GM12878 (cell line): ENCODE measurements around the gene C6orf52. TPM values are rescaled to one million over a fixed set of nuclear protein-coding genes. Genes with fewer than 3 reads are reported as not detected.

ENCODE experiments used
- ATAC-seq: fragments of 200-7000 bp; cut with Tn5 transposase; 3 replicates; pipeline ENCODE4 v1.9.1; 2020; ENCODE audit warnings: mild to moderate bottlenecking, moderate library complexity
- BruUV-seq: library from RNA; stranded (reverse); fragments of 400-500 nt; replicated peaks from 2 replicates; lab custom pipeline; 2021; lab: Mats Ljungman, UMichigan
- CTCF ChIA-PET: fragments of 300-600 bp; sonication (Branson Sonifier 250); formaldehyde crosslinking; extraction: SDS; loops from one replicate; lab custom pipeline; 2021; ENCODE audit warnings: inconsistent platforms; lab: Yijun Ruan, JAX
- POLR2A ChIA-PET: fragments of 350-600 bp; formaldehyde crosslinking; extraction: SDS; loops from one replicate; lab custom pipeline; 2021; ENCODE audit warnings: inconsistent platforms; lab: Charles Lee
- RAD21 ChIA-PET: fragments of 300-600 bp; sonication (Branson Sonifier 250); formaldehyde crosslinking; loops from one replicate; lab custom pipeline; 2023; ENCODE audit warnings: antibody characterized with exemption; ENCODE audit not compliant: unreplicated experiment; lab: Charles Lee
- SMC1A ChIA-PET: fragments of 300-600 bp; sonication (Branson Sonifier 250); formaldehyde crosslinking; loops from one replicate; lab custom pipeline; 2023; ENCODE audit not compliant: unreplicated experiment, uncharacterized antibody; lab: Charles Lee
- DNase-seq: peaks from one replicate; pipeline ENCODE4 v3.0.0-alpha.2; 2011; ENCODE audit warnings: low read depth, low spot score
- FAIRE-seq: peaks from 3 replicates; lab custom pipeline; 2011; peaks lifted over from hg19 to GRCh38; lab: Jason Lieb, UNC
- H2AFZ ChIP-seq: 2 replicates; pipeline ENCODE4 v1.6.0; 2011; ENCODE audit warnings: low read depth, low read length, control low read depth; ENCODE audit not compliant: control insufficient read depth
- H3K27ac ChIP-seq: 2 replicates; pipeline ENCODE4 v1.5.1; 2011; ENCODE audit warnings: control low read depth; ENCODE audit not compliant: control insufficient read depth, insufficient read depth
- H3K27me3 ChIP-seq, 2 experiments: replicated peaks in 1 of 2; 2 replicates each; pipeline versions ENCODE4 v1.6.0 to v1.6.1; 2011; ENCODE audit warnings: low read length in 1 of 2; ENCODE audit not compliant: control insufficient read depth in 2 of 2, insufficient read depth in 2 of 2
- H3K36me3 ChIP-seq, 2 experiments: 2 replicates each; pipeline ENCODE4 v1.5.1; 2011; ENCODE audit warnings: low read length in 1 of 2; ENCODE audit not compliant: control insufficient read depth in 2 of 2, insufficient read depth in 2 of 2
- H3K4me1 ChIP-seq: 2 replicates; pipeline ENCODE4 v1.6.1; 2011; ENCODE audit warnings: mild to moderate bottlenecking, low read length, moderate library complexity, mixed read lengths; ENCODE audit not compliant: control insufficient read depth, insufficient read depth
- H3K4me2 ChIP-seq: 2 replicates; pipeline ENCODE4 v1.6.0; 2011; ENCODE audit warnings: control low read depth; ENCODE audit not compliant: control insufficient read depth, insufficient read depth
- H3K4me3 ChIP-seq: fragments of 200-600 bp; sonication (generic); 2 replicates; pipeline ENCODE4 v1.5.1; 2016
- H3K79me2 ChIP-seq: 2 replicates; pipeline ENCODE4 v1.6.0; 2011; ENCODE audit warnings: low read length; ENCODE audit not compliant: control insufficient read depth, insufficient read depth
- H3K9ac ChIP-seq: 2 replicates; pipeline ENCODE4 v1.8.0; 2011; ENCODE audit warnings: low read length, control low read depth, mixed read lengths; ENCODE audit not compliant: control insufficient read depth, insufficient read depth
- H3K9me3 ChIP-seq: replicated peaks from 3 replicates; pipeline ENCODE4 v1.5.1; 2011; ENCODE audit warnings: mild to moderate bottlenecking, low read length; ENCODE audit not compliant: control insufficient read depth, insufficient read depth
- H4K20me1 ChIP-seq: 2 replicates; pipeline ENCODE4 v1.6.0; 2011; ENCODE audit not compliant: control insufficient read depth, insufficient read depth
- BRCA1 ChIP-seq: IDR thresholded peaks from 2 replicates; pipeline ENCODE4 v1.6.1; 2011; ENCODE audit warnings: low read depth, low read length, improper control_type of control experiment
- CHD4 ChIP-seq: fragments of 200-600 bp; sonication (generic); IDR thresholded peaks from 2 replicates; pipeline ENCODE4 v1.6.1; 2016; ENCODE audit warnings: mild to moderate bottlenecking
- DPF2 ChIP-seq: fragments of 450-650 bp; IDR thresholded peaks from 2 replicates; pipeline ENCODE4 v1.6.1; 2017; ENCODE audit warnings: mild to moderate bottlenecking
- ELK1 ChIP-seq: IDR thresholded peaks from 2 replicates; pipeline ENCODE4 v1.6.1; 2012; ENCODE audit warnings: low read depth, low read length, improper control_type of control experiment
- GATAD2B ChIP-seq: fragments of 450-650 bp; conservative IDR thresholded peaks from 2 replicates; pipeline ENCODE4 v1.6.1; 2017; ENCODE audit warnings: low read depth, mild to moderate bottlenecking, moderate library complexity
- HCFC1 ChIP-seq: fragments of 150-350 bp; IDR thresholded peaks from 2 replicates; pipeline ENCODE4 v1.6.1; 2014; ENCODE audit warnings: low read length
- HDAC6 ChIP-seq: fragments of 200-600 bp; sonication (generic); IDR thresholded peaks from one replicate; pipeline ENCODE4 v1.8.0; 2017; ENCODE audit warnings: antibody characterized with exemption; ENCODE audit not compliant: unreplicated experiment
- MEF2B ChIP-seq: fragments of 450-650 bp; IDR thresholded peaks from 2 replicates; pipeline ENCODE4 v1.6.1; 2018; ENCODE audit warnings: mild to moderate bottlenecking, moderate library complexity; ENCODE audit not compliant: partially characterized antibody, poor library complexity, severe bottlenecking
- MTA3 ChIP-seq: IDR thresholded peaks from 2 replicates; pipeline ENCODE4 v1.6.1; 2012; ENCODE audit warnings: low read length, inconsistent platforms, borderline replicate concordance
- PKNOX1 ChIP-seq: fragments of 450-650 bp; IDR thresholded peaks from 2 replicates; pipeline ENCODE4 v1.6.1; 2016; ENCODE audit warnings: mild to moderate bottlenecking
- RAD51 ChIP-seq: fragments of 450-650 bp; IDR thresholded peaks from 2 replicates; pipeline ENCODE4 v1.6.1; 2016; ENCODE audit warnings: moderate library complexity, mild to moderate bottlenecking, inconsistent platforms
- SKIL ChIP-seq: fragments of 450-650 bp; IDR thresholded peaks from 2 replicates; pipeline ENCODE4 v1.6.1; 2017; ENCODE audit warnings: mild to moderate bottlenecking, low read depth, inconsistent platforms; ENCODE audit not compliant: poor library complexity, severe bottlenecking
- STAT3 ChIP-seq: IDR thresholded peaks from 2 replicates; pipeline ENCODE4 v1.6.1; 2011; ENCODE audit warnings: low read depth, low read length, improper control_type of control experiment
- TARDBP ChIP-seq: IDR thresholded peaks from 2 replicates; pipeline ENCODE4 v1.6.1; 2016; ENCODE audit warnings: borderline replicate concordance
- YY1 ChIP-seq: IDR thresholded peaks from 2 replicates; pipeline ENCODE4 v1.6.1; 2011; ENCODE audit warnings: low read depth, mild to moderate bottlenecking, low read length
- ZNF24 ChIP-seq: fragments of 450-650 bp; IDR thresholded peaks from 2 replicates; pipeline ENCODE4 v1.6.1; 2017; ENCODE audit warnings: antibody characterized with exemption, mild to moderate bottlenecking
- ZNF384 ChIP-seq: IDR thresholded peaks from 2 replicates; pipeline ENCODE4 v1.6.1; 2012; ENCODE audit warnings: low read depth, mild to moderate bottlenecking, low read length, improper control_type of control experiment, borderline replicate concordance
- WGBS: methylation state at CpG from one replicate; pipeline ENCODE4 v1.1.6; 2016; ENCODE audit warnings: low lambda C conversion rate; ENCODE audit not compliant: insufficient replicate concordance, insufficient coverage; ENCODE audit errors: missing lambda C conversion rate; 5-methylcytosine and 5-hydroxymethylcytosine counted together
- in situ Hi-C: fragments of 300-500 bp; cut with MboI; formaldehyde crosslinking; loops from 9 replicates; pipeline ENCODE4 v1.14.3; 2018; ENCODE audit warnings: mixed read lengths
- intact Hi-C: fragments of 100-400 bp; cut with micrococcal nuclease; formaldehyde crosslinking; loops from one replicate; pipeline ENCODE4 v1.14.2; 2022; ENCODE audit not compliant: unreplicated experiment
- polyA plus RNA-seq, 11 experiments: library from polyadenylated mRNA; depleted of rRNA in 4 of 11; unstranded in 6 of 11; stranded (reverse) in 5 of 11; fragments of >200 nt; fragmentation: Nextera tagmentation in 4 of 11; fragmentation: Illumina TruSeq in 1 of 11; extraction: Ambion mirVana in 4 of 11; extraction: Trizol in 1 of 11; gene quantifications; 1 replicate in 1 of 11; 2 replicates in 10 of 11; pipeline versions ENCODE4 v1.2.1 to v1.2.3, GENCODE V29; 2011 to 2016; ENCODE audit warnings: inconsistent platforms in 2 of 11, missing spikeins in 2 of 11, low read depth in 1 of 11
- total RNA-seq, 4 experiments: library from RNA; depleted of rRNA in 3 of 4; stranded (reverse); fragments of >200 nt in 3 of 4; fragmentation: Illumina TruSeq in 1 of 4; extraction: Trizol in 1 of 4; gene quantifications; 2 replicates each; pipeline versions ENCODE4 v1.2.1 to v1.2.3, GENCODE V29; 2013 to 2021

C6orf52 gene
- total and polyA plus RNA-seq, 10 of the 15 experiments (the other 5 are each of a cell fraction or from before 2014, with no cell fraction given), result 2.7 to 15.1 (median 4.9) TPM

- H3K79me2 ChIP-seq, result no peaks in the 10 kb centered on the region
- ChIA-PET RAD21 (no interaction called here), POLR2A (no interaction called here), CTCF (no interaction called here), SMC1A (no interaction called here)
- FAIRE-seq (no peak), DNase-seq (no peak), ATAC-seq (no peak)
- 72% methylated on average over 3 of the region's 3 CpGs for WGBS
- no TSS peak for BruUV-seq
- no peak for TF ChIP-seq PKNOX1
- no peak for TF ChIP-seq HDAC6
- no peak for TF ChIP-seq STAT3
- TF ChIP-seq YY1, result no peak
- no peak for TF ChIP-seq HCFC1
- no peak for TF ChIP-seq ZNF24
- no peak for TF ChIP-seq BRCA1
- TF ChIP-seq SKIL, result no peak
- TF ChIP-seq GATAD2B, result no peak
- no peak for TF ChIP-seq MTA3
- no peak for TF ChIP-seq ELK1
- no peak for TF ChIP-seq MEF2B
- no peak for TF ChIP-seq ZNF384
- no peak for TF ChIP-seq TARDBP
- no peak for TF ChIP-seq DPF2
- no peak for TF ChIP-seq CHD4
- no peak for TF ChIP-seq RAD51
- H3K27ac ChIP-seq, result no peak overlapping the region
- no peaks in the 10 kb centered on the region for H3K27me3 ChIP-seq
- no peaks in the 10 kb centered on the region for H3K9me3 ChIP-seq
- no peak overlapping the region for H3K4me3 ChIP-seq
- no peaks in the 10 kb centered on the region for H3K4me1 ChIP-seq
- no peaks in the 10 kb centered on the region for H4K20me1 ChIP-seq
- in situ Hi-C loops, result no loop called here
- H3K4me2 ChIP-seq, result no peak overlapping the region
- no peak overlapping the region for H2AFZ ChIP-seq
- no peak overlapping the region for H3K9ac ChIP-seq
- H3K36me3 ChIP-seq, result no peaks in the 10 kb centered on the region
- intact Hi-C loops, result no loop called here
Observed at GRCh38 chr6:10641528-10641927, 52.9 kb downstream of the C6orf52 start.
